H1 (cell line): Measurements from ENCODE around the gene PID1. TPM values are rescaled to one million over a fixed set of nuclear protein-coding genes. Genes with fewer than 3 reads are reported as not detected.

Experiments used
- CTCF ChIA-PET: fragments of 300-600 bp; sonication (Branson Sonifier 250); formaldehyde crosslinking; loops from one replicate; lab custom pipeline; 2021; ENCODE audit not compliant: partially characterized antibody; lab: Charles Lee
- POLR2A ChIA-PET: fragments of 300-600 bp; sonication (Branson Sonifier 250); formaldehyde crosslinking; loops from one replicate; lab custom pipeline; 2021; ENCODE audit warnings: inconsistent platforms; ENCODE audit not compliant: partially characterized antibody; lab: Charles Lee
- DNase-seq, 2 experiments: peaks; one replicate each; pipeline versions ENCODE4 v3.0.0 to v3.0.0-alpha.2; 2010 to 2022; ENCODE audit warnings: low spot score in 2 of 2, low read depth in 1 of 2, mixed read lengths in 1 of 2
- FAIRE-seq: peaks from 2 replicates; lab custom pipeline; 2011; peaks lifted over from hg19 to GRCh38; lab: Jason Lieb, UNC
- H2AFZ ChIP-seq: 2 replicates; pipeline ENCODE4 v1.8.1; 2012; ENCODE audit warnings: low read length, inconsistent platforms
- H2AK5ac ChIP-seq: 2 replicates; pipeline ENCODE4 v1.6.1; 2013; ENCODE audit warnings: low read depth, low read length
- H2BK120ac ChIP-seq: replicated peaks from 2 replicates; pipeline ENCODE3; 2013; ENCODE audit warnings: low read depth, low read length, inconsistent platforms
- H2BK12ac ChIP-seq: 2 replicates; pipeline ENCODE4 v1.6.1; 2013; ENCODE audit warnings: low read depth, low read length
- H2BK15ac ChIP-seq: 2 replicates; pipeline ENCODE4 v1.6.1; 2013; ENCODE audit warnings: low read length
- H2BK20ac ChIP-seq: 2 replicates; pipeline ENCODE4 v1.6.1; 2013; ENCODE audit warnings: low read length
- H2BK5ac ChIP-seq: 2 replicates; pipeline ENCODE4 v1.6.1; 2013; ENCODE audit warnings: low read depth, low read length
- H3K14ac ChIP-seq: 2 replicates; pipeline ENCODE4 v1.6.1; 2013; ENCODE audit warnings: inconsistent platforms; ENCODE audit not compliant: insufficient read length
- H3K18ac ChIP-seq: 2 replicates; pipeline ENCODE4 v1.6.1; 2013; ENCODE audit warnings: low read length; ENCODE audit errors: extremely low read depth
- H3K23ac ChIP-seq: 2 replicates; pipeline ENCODE4 v1.6.1; 2013; ENCODE audit warnings: inconsistent platforms; ENCODE audit not compliant: insufficient read length
- H3K23me2 ChIP-seq: 2 replicates; pipeline ENCODE4 v1.6.1; 2013; ENCODE audit warnings: low read depth, low read length
- H3K27ac ChIP-seq: 2 replicates; pipeline ENCODE4 v1.6.1; 2011; ENCODE audit warnings: low read depth, low read length, inconsistent platforms
- H3K27me3 ChIP-seq, 4 experiments: replicated peaks in 1 of 4; 1 replicate in 1 of 4; 2 replicates in 3 of 4; pipeline versions ENCODE4 v1.6.1 to v1.8.1; 2011 to 2013; ENCODE audit warnings: low read length in 3 of 4, mild to moderate bottlenecking in 3 of 4, inconsistent platforms in 2 of 4, mixed read lengths in 2 of 4, moderate library complexity in 1 of 4; ENCODE audit not compliant: control insufficient read depth in 3 of 4, insufficient read depth in 3 of 4; ENCODE audit errors: extremely low read depth in 1 of 4
- H3K36me3 ChIP-seq, 4 experiments: 2 replicates each; pipeline versions ENCODE4 v1.6.1 to v1.8.1; 2011 to 2013; ENCODE audit warnings: mild to moderate bottlenecking in 4 of 4, low read length in 3 of 4, moderate library complexity in 2 of 4, control low read depth in 1 of 4, inconsistent platforms in 1 of 4; ENCODE audit not compliant: insufficient read depth in 4 of 4, control insufficient read depth in 2 of 4
- H3K4ac ChIP-seq: replicated peaks from 2 replicates; pipeline ENCODE3; 2013; ENCODE audit warnings: low read length, low read depth, mixed read lengths, inconsistent platforms; ENCODE audit not compliant: insufficient read length
- H3K4me1 ChIP-seq, 4 experiments: replicated peaks in 1 of 4; 1 replicate in 1 of 4; 2 replicates in 3 of 4; pipeline versions ENCODE4 v1.6.1 to v1.8.1; 2011 to 2013; ENCODE audit warnings: low read length in 3 of 4, inconsistent platforms in 2 of 4, mixed read lengths in 1 of 4; ENCODE audit not compliant: insufficient read depth in 4 of 4, control insufficient read depth in 3 of 4
- H3K4me2 ChIP-seq, 2 experiments: 2 replicates each; pipeline versions ENCODE4 v1.6.1 to v1.8.1; 2011 to 2013; ENCODE audit warnings: low read depth in 2 of 2, low read length in 2 of 2, control low read depth in 1 of 2, inconsistent platforms in 1 of 2, mild to moderate bottlenecking in 1 of 2; ENCODE audit not compliant: insufficient read depth in 1 of 2
- H3K4me3 ChIP-seq, 4 experiments: fragments of 200-600, 300-600 bp in 1 of 4; sonication (generic), shearing (Covaris generic), sonication (Bioruptor Twin) in 1 of 4; 2 replicates each; pipeline versions ENCODE4 v1.5.1 to v1.8.1; 2011 to 2016; ENCODE audit warnings: low read length in 4 of 4, low read depth in 3 of 4, control low read depth in 2 of 4, inconsistent platforms in 2 of 4, mild to moderate bottlenecking in 2 of 4, mixed read lengths in 1 of 4, moderate library complexity in 1 of 4; ENCODE audit not compliant: insufficient read depth in 2 of 4; ENCODE audit errors: extremely low read depth in 1 of 4
- H3K56ac ChIP-seq: replicated peaks from 2 replicates; pipeline ENCODE3; 2013; ENCODE audit warnings: low read depth, mild to moderate bottlenecking, mixed read lengths, low read length, inconsistent platforms; ENCODE audit not compliant: insufficient read length
- H3K79me1 ChIP-seq: 2 replicates; pipeline ENCODE4 v1.6.1; 2013; ENCODE audit warnings: low read depth, low read length, control low read depth
- H3K79me2 ChIP-seq, 2 experiments: 2 replicates each; pipeline versions ENCODE4 v1.6.1 to v1.8.1; 2012 to 2013; ENCODE audit warnings: low read length in 2 of 2, mild to moderate bottlenecking in 2 of 2, inconsistent platforms in 1 of 2; ENCODE audit not compliant: insufficient read depth in 2 of 2, control insufficient read depth in 1 of 2
- H3K9ac ChIP-seq, 4 experiments: replicated peaks in 1 of 4; 1 replicate in 1 of 4; 2 replicates in 3 of 4; pipeline versions ENCODE4 v1.6.1 to v1.8.1; 2011 to 2013; ENCODE audit warnings: low read depth in 3 of 4, low read length in 3 of 4, control low read depth in 2 of 4, mild to moderate bottlenecking in 2 of 4, moderate library complexity in 2 of 4, inconsistent platforms in 1 of 4; ENCODE audit errors: extremely low read depth in 1 of 4
- H3K9me3 ChIP-seq, 2 experiments: 2 replicates each; pipeline versions ENCODE4 v1.6.1 to v1.8.1; 2012 to 2013; ENCODE audit warnings: mild to moderate bottlenecking in 2 of 2, moderate library complexity in 2 of 2, control low read depth in 1 of 2, inconsistent platforms in 1 of 2, low read depth in 1 of 2, low read length in 1 of 2, mixed read lengths in 1 of 2; ENCODE audit not compliant: insufficient read depth in 2 of 2
- H4K20me1 ChIP-seq, 2 experiments: replicated peaks in 1 of 2; 2 replicates each; pipeline versions ENCODE3 to v1.8.1; 2011 to 2013; ENCODE audit warnings: inconsistent platforms in 2 of 2, low read length in 2 of 2, mild to moderate bottlenecking in 1 of 2; ENCODE audit not compliant: insufficient read depth in 2 of 2, control insufficient read depth in 1 of 2
- H4K5ac ChIP-seq: 2 replicates; pipeline ENCODE4 v1.6.1; 2013; ENCODE audit warnings: low read length, low read depth, mixed read lengths, inconsistent platforms; ENCODE audit not compliant: insufficient read length
- H4K8ac ChIP-seq: 2 replicates; pipeline ENCODE4 v1.8.0; 2013; ENCODE audit warnings: mild to moderate bottlenecking, moderate library complexity, low read length, inconsistent platforms; ENCODE audit not compliant: insufficient read depth; ENCODE audit errors: extremely low read depth
- H4K91ac ChIP-seq: replicated peaks from 2 replicates; pipeline ENCODE3; 2013; ENCODE audit warnings: low read length, mixed read lengths, inconsistent platforms; ENCODE audit not compliant: insufficient read length
- E2F6 ChIP-seq: IDR thresholded peaks from 2 replicates; pipeline ENCODE4 v1.6.1; 2012; ENCODE audit warnings: inconsistent platforms
- KDM4A ChIP-seq: IDR thresholded peaks from one replicate; pipeline ENCODE4 v1.7.1; 2012; ENCODE audit warnings: low read depth, mild to moderate bottlenecking, moderate library complexity, low read length, inconsistent platforms; ENCODE audit not compliant: severe bottlenecking
- MAX ChIP-seq: IDR thresholded peaks from 2 replicates; pipeline ENCODE4 v1.6.1; 2012; ENCODE audit warnings: inconsistent platforms
- WGBS, 2 experiments: shearing (Covaris generic) in 1 of 2; methylation state at CpG; one replicate each; pipeline versions ENCODE4 v1.1.6 to v1.1.7; 2013 to 2015; ENCODE audit warnings: low lambda C conversion rate in 2 of 2, mixed read lengths in 2 of 2, inconsistent platforms in 1 of 2, low coverage in 1 of 2, missing lambda C conversion rate in 1 of 2; ENCODE audit not compliant: insufficient replicate concordance in 2 of 2, insufficient coverage in 1 of 2, insufficient read length in 1 of 2; ENCODE audit errors: extremely low coverage in 1 of 2, missing lambda C conversion rate in 1 of 2; 5-methylcytosine and 5-hydroxymethylcytosine counted together
- polyA plus RNA-seq, 7 experiments: library from polyadenylated mRNA; depleted of rRNA in 3 of 7; stranded (reverse) in 5 of 7; unstranded in 2 of 7; fragments of >200 nt in 5 of 7; fragments of 200-250 nt in 2 of 7; gene quantifications; 1 replicate in 5 of 7; 2 replicates in 1 of 7; 4 replicates in 1 of 7; pipeline versions ENCODE4 v1.2.1 to v1.2.3, GENCODE V29; 2011 to 2013; ENCODE audit warnings: missing spikeins in 2 of 7, mixed read lengths in 2 of 7
- total RNA-seq: library from RNA; stranded (reverse); fragmentation: NEBNext Ultra II Directional; extraction: Animal tissue kit (Norgen Biotek cat#: 25700); gene quantifications from 2 replicates; pipeline ENCODE4 v1.2.1, GENCODE V29; 2021

PID1 gene
- total and polyA plus RNA-seq, 2 of the 8 experiments (the other 6 are each of a cell fraction or from before 2014, with no cell fraction given), result 1.5 to 3.3 TPM

GRCh38 chr2:229244975-229245374, 26.1 kb downstream of the PID1 start:
- Histone ChIP-seq H2AFZ (no peak overlapping the region), H2AK5ac (no peak overlapping the region), H3K4ac (no peak overlapping the region), H3K23me2 (no peaks in the 10 kb centered on the region), H3K18ac (no peak overlapping the region), H3K79me1 (no peaks in the 10 kb centered on the region), H4K8ac (no peak overlapping the region), H3K36me3 (no peaks in the 10 kb centered on the region; a peak in 1 of 8 replicates), H2BK12ac (0 out of 2 replicates have a peak overlapping the region, but pooled peaks have one; percentile 2), H4K20me1 (no peaks in the 10 kb centered on the region), H4K5ac (no peak overlapping the region), H3K9me3 (peaks cover 4 to 6% of the 10 kb centered on the region in 2 experiments; a peak in 2 of 4 replicates), H3K56ac (no peak overlapping the region), H3K4me1 (peaks cover 0 to 7% (median 0%) of the 10 kb centered on the region in 4 experiments; a peak in 1 of 7 replicates), H3K14ac (no peak overlapping the region), H3K27me3 (no peaks in the 10 kb centered on the region), H3K4me2 (no peak overlapping the region), H2BK5ac (no peak overlapping the region), H2BK120ac (no peak overlapping the region), H3K23ac (no peak overlapping the region), H4K91ac (no peak overlapping the region), H2BK20ac (no peak overlapping the region), H3K79me2 (no peaks in the 10 kb centered on the region), H3K4me3 (no peak overlapping the region), H3K27ac (no peak overlapping the region), H2BK15ac (no peak overlapping the region), H3K9ac (no peak overlapping the region)
- WGBS, 2 experiments, result 90% methylated on average over 2 of the region's 2 CpGs; no CpG with 5 or more reads in 1 of the 2 experiments
- DNase-seq, result no peak
- CTCF ChIA-PET, result interaction anchor here (1.1 to 2.0 kb wide), 2 partner anchors 8 to 18 kb away, joined by 3 to 6 read pairs; no protein-coding TSS in a partner anchor
- peak; percentile 82 for FAIRE-seq
- POLR2A ChIA-PET, result interaction anchor here (1.1 kb wide), 1 partner anchor 10 kb away, joined by 3 read pairs; no protein-coding TSS in a partner anchor
- TF ChIP-seq MAX (peak; percentile 74), KDM4A (no peak), E2F6 (peak; percentile 34; the same call in 1 of the 2 replicates)
